Mesendoderm (in vitro differentiated cells): ENCODE measurements around the gene DNMT3A.

Experiments
- DNase-seq: peaks from one replicate; pipeline ENCODE4 v3.0.0; 2013
- H2AK5ac ChIP-seq: 2 replicates; pipeline ENCODE4 v1.6.1; 2013; ENCODE audit warnings: low read length, inconsistent platforms
- H2BK120ac ChIP-seq: 2 replicates; pipeline ENCODE4 v1.6.1; 2013; ENCODE audit warnings: low read depth, mild to moderate bottlenecking, low read length, moderate library complexity, mixed read lengths
- H2BK15ac ChIP-seq: replicated peaks from 2 replicates; pipeline ENCODE4 v1.6.1; 2013; ENCODE audit warnings: low read depth, mild to moderate bottlenecking, moderate library complexity
- H2BK5ac ChIP-seq: 2 replicates; pipeline ENCODE4 v1.6.1; 2013; ENCODE audit warnings: low read length, inconsistent platforms
- H3K18ac ChIP-seq: 2 replicates; pipeline ENCODE4 v1.6.1; 2013; ENCODE audit warnings: mild to moderate bottlenecking, low read length, mixed read lengths
- H3K23ac ChIP-seq: one replicate; pipeline ENCODE4 v1.6.1; 2013; ENCODE audit warnings: low read length
- H3K27ac ChIP-seq: 2 replicates; pipeline ENCODE4 v1.5.1; 2013; ENCODE audit warnings: low read depth, mild to moderate bottlenecking, inconsistent platforms, low read length, moderate library complexity
- H3K27me3 ChIP-seq: 2 replicates; pipeline ENCODE4 v1.6.1; 2013; ENCODE audit warnings: low read length, control low read depth, mild to moderate bottlenecking, inconsistent platforms; ENCODE audit not compliant: insufficient read depth, poor library complexity
- H3K36me3 ChIP-seq: 2 replicates; pipeline ENCODE4 v1.6.1; 2013; ENCODE audit warnings: low read length, inconsistent platforms; ENCODE audit not compliant: control insufficient read depth, insufficient read depth
- H3K4ac ChIP-seq: one replicate; pipeline ENCODE4 v1.6.1; 2013; ENCODE audit warnings: low read depth, mild to moderate bottlenecking, low read length, moderate library complexity
- H3K4me1 ChIP-seq: 2 replicates; pipeline ENCODE4 v1.6.1; 2013; ENCODE audit warnings: low read depth, low read length, inconsistent platforms; ENCODE audit not compliant: control insufficient read depth
- H3K4me2 ChIP-seq: 2 replicates; pipeline ENCODE4 v1.6.1; 2013; ENCODE audit warnings: low read length
- H3K4me3 ChIP-seq: 2 replicates; pipeline ENCODE4 v1.5.1; 2013; ENCODE audit warnings: mild to moderate bottlenecking, low read length
- H3K56ac ChIP-seq: one replicate; pipeline ENCODE4 v1.6.1; 2013; ENCODE audit warnings: low read length
- H3K79me1 ChIP-seq: 2 replicates; pipeline ENCODE4 v1.6.1; 2013; ENCODE audit warnings: low read length, inconsistent platforms
- H3K79me2 ChIP-seq: 2 replicates; pipeline ENCODE4 v1.6.1; 2013; ENCODE audit warnings: mild to moderate bottlenecking, low read length; ENCODE audit not compliant: control insufficient read depth, insufficient read depth
- H3K9ac ChIP-seq: 2 replicates; pipeline ENCODE4 v1.6.1; 2013; ENCODE audit warnings: low read length, inconsistent platforms
- H4K5ac ChIP-seq: one replicate; pipeline ENCODE4 v1.6.1; 2013; ENCODE audit warnings: low read length
- H4K8ac ChIP-seq: one replicate; pipeline ENCODE4 v1.6.1; 2013; ENCODE audit warnings: low read depth, mild to moderate bottlenecking, control low read depth, low read length, moderate library complexity
- WGBS: extraction: QIAGEN DNeasy Blood & Tissue Kit; methylation state at CpG from one replicate; pipeline ENCODE4 v1.1.7; 2013; ENCODE audit warnings: low lambda C conversion rate, missing lambda C conversion rate; ENCODE audit not compliant: insufficient coverage; ENCODE audit errors: extremely low coverage; 5-methylcytosine and 5-hydroxymethylcytosine counted together

The DNMT3A gene

DNA sequence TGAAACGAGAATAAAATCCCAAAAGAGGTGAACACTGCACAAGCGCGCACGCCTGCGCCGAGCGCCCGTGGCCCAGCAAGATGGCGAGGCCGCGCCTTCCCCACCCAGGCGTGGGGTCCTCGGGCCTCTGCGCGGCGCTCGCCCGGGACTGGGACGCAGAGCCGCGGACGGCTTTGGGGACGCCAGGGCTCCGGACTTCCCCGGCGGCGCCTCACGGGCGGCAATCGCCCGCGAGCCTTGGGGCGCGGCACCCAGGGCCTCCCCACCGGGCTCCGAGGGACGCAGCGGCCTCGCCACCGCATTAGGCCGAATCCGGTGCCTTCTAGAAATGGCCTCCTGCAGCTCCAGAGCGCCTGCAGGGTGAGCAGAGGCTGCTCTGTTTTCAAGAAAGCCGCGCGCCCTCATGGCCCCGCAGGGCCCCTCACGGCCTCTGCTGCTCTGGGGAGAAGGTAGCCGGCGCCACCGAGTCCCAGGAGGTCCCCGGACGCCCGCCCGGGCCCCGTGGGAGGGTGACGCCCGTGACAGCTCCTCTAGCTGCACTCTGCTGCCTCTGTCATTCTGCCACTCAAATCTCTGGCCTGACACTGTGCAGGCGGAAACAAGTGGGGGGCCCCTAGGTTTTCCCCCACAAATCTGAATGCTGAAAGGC is 137.4 kb downstream of the DNMT3A start:
- no peak overlapping the region for H2BK5ac ChIP-seq
- H3K18ac ChIP-seq, result peak overlapping the region; percentile 78
- peak overlapping the region; percentile 18 for H3K9ac ChIP-seq
- no peaks in the 10 kb centered on the region for H3K79me1 ChIP-seq
- H3K4me2 ChIP-seq, result no peak overlapping the region
- no peak overlapping the region for H2BK120ac ChIP-seq
- no peaks in the 10 kb centered on the region for H3K79me2 ChIP-seq
- H2BK15ac ChIP-seq, result peak overlapping the region; percentile 13
- H4K5ac ChIP-seq, result no peak overlapping the region
- no peak overlapping the region for H2AK5ac ChIP-seq
- no peak overlapping the region for H3K23ac ChIP-seq
- no peak overlapping the region for H3K27ac ChIP-seq
- no peak overlapping the region for H4K8ac ChIP-seq
- WGBS, result no CpG with 5 or more reads among the region's 59 CpGs
- H3K4me3 ChIP-seq, result no peak overlapping the region
- H3K4me1 ChIP-seq, result no peaks in the 10 kb centered on the region
- peak overlapping the region; percentile 63 for H3K4ac ChIP-seq
- H3K36me3 ChIP-seq, result no peaks in the 10 kb centered on the region
- H3K56ac ChIP-seq, result peak overlapping the region; percentile 80
- no peaks in the 10 kb centered on the region for H3K27me3 ChIP-seq
- peak; percentile 37 for DNase-seq

DNA sequence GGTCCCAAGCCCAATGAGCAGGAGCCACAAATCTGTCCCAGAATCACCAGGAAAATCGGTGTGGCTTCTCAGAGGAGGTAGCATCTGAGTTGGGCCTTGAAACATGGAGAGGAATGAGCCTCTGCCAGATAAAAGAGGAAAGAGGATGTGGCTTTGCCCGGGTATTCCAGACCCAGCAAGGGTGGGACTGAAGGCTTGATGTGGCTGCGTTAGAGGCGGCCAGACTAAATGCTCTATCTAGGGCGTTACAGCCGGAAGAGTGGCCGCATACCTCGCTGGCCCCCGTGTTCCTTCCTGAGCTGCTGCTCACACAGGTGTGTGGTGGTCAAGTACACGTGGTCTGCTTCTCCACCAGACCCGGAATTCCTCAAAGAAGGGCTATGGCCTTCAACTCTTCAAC is 139.4 kb downstream of the DNMT3A start:
- Histone ChIP-seq H3K79me2 (no peaks in the 10 kb centered on the region), H3K56ac (no peak overlapping the region), H3K4ac (no peak overlapping the region), H3K27me3 (no peaks in the 10 kb centered on the region), H3K18ac (no peak overlapping the region), H3K9ac (no peak overlapping the region), H3K4me2 (no peak overlapping the region), H2AK5ac (no peak overlapping the region), H3K79me1 (no peaks in the 10 kb centered on the region), H3K27ac (no peak overlapping the region), H3K23ac (no peak overlapping the region), H3K4me1 (no peaks in the 10 kb centered on the region), H2BK15ac (no peak overlapping the region), H3K36me3 (no peaks in the 10 kb centered on the region), H2BK120ac (no peak overlapping the region), H4K5ac (no peak overlapping the region), H4K8ac (no peak overlapping the region), H3K4me3 (no peak overlapping the region), H2BK5ac (no peak overlapping the region)
- no peak for DNase-seq
- no CpG with 5 or more reads among the region's 11 CpGs for WGBS

DNA sequence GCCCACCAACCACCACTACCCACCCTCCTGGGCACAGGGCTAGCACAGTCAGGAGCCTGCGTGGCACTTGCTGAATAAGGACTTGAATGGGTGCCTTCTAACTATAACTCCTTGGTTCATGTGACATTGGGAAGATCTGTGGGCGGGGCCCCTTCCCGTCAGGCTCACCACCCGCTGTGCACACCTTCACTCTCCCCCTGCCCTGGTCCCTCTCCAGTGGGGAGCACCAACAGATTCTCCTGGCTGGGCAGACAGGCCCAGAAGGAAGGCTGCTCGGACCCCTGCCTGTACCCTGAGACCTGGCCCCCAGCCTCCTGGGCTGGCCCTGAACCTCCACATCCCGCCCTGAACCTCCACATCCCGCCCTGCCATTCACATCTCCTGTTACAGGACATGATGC is 139.9 kb downstream of the DNMT3A start:
- H3K27ac ChIP-seq, result no peak overlapping the region
- H3K9ac ChIP-seq, result no peak overlapping the region
- no CpG with 5 or more reads among the region's 7 CpGs for WGBS
- H3K4me1 ChIP-seq, result no peaks in the 10 kb centered on the region
- H3K56ac ChIP-seq, result no peak overlapping the region
- no peak overlapping the region for H3K18ac ChIP-seq
- no peaks in the 10 kb centered on the region for H3K36me3 ChIP-seq
- H3K4me2 ChIP-seq, result no peak overlapping the region
- H4K8ac ChIP-seq, result no peak overlapping the region
- H2BK5ac ChIP-seq, result no peak overlapping the region
- H3K79me2 ChIP-seq, result no peaks in the 10 kb centered on the region
- no peak overlapping the region for H2BK120ac ChIP-seq
- no peak overlapping the region for H3K4ac ChIP-seq
- no peak overlapping the region for H2AK5ac ChIP-seq
- no peaks in the 10 kb centered on the region for H3K27me3 ChIP-seq
- no peak for DNase-seq
- H3K79me1 ChIP-seq, result no peaks in the 10 kb centered on the region
- H4K5ac ChIP-seq, result no peak overlapping the region
- no peak overlapping the region for H2BK15ac ChIP-seq
- no peak overlapping the region for H3K4me3 ChIP-seq
- H3K23ac ChIP-seq, result no peak overlapping the region

DNA sequence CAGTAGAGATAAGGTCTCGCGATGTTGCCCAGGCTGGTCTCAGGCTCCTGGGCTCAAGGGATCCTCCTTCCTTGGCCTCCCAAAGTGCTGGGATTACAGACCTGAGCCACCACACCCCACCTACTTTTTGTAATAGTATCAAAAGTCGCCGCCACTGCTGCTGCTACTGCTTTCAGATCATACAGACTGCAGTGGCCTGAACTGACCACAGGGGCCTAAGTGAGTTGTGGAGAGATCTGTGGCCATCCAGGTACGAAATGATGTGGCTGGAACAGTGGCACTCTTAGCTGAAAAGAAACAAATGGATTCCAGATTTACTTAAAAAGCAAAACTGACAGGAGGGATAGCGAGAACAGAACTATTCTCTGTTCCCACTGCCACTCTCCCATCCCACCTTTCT is 140.5 kb downstream of the DNMT3A start:
- DNase-seq, result peak; percentile 56
- H3K18ac ChIP-seq, result no peak overlapping the region
- H2BK120ac ChIP-seq, result no peak overlapping the region
- no peaks in the 10 kb centered on the region for H3K27me3 ChIP-seq
- no peaks in the 10 kb centered on the region for H3K79me1 ChIP-seq
- no peak overlapping the region for H3K9ac ChIP-seq
- no CpG with 5 or more reads among the region's 6 CpGs for WGBS
- H4K5ac ChIP-seq, result no peak overlapping the region
- no peak overlapping the region for H3K23ac ChIP-seq
- H3K4me1 ChIP-seq, result no peaks in the 10 kb centered on the region
- no peaks in the 10 kb centered on the region for H3K36me3 ChIP-seq
- H2BK5ac ChIP-seq, result no peak overlapping the region
- H3K79me2 ChIP-seq, result no peaks in the 10 kb centered on the region
- H3K27ac ChIP-seq, result no peak overlapping the region
- no peak overlapping the region for H3K56ac ChIP-seq
- no peak overlapping the region for H3K4ac ChIP-seq
- no peak overlapping the region for H2AK5ac ChIP-seq
- H4K8ac ChIP-seq, result no peak overlapping the region
- no peak overlapping the region for H2BK15ac ChIP-seq
- no peak overlapping the region for H3K4me2 ChIP-seq
- H3K4me3 ChIP-seq, result no peak overlapping the region

DNA sequence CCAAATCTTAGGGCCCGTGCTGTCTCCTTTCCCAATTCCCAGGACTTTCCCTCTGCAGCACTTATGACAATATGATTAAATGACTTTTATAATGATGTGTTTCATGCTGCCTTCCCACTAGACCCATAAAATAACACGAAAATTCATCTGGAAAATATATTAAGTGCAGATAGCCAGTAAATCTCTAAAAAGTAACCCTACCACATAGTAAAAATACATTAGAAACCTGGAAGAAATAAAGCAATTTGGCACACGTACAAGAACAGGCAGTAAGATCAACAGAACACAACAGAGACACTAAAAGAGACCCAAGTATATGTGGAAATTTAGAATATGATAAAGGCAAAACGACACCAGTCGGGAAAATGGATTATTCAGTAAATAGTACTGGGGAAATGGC is 143.1 kb downstream of the DNMT3A start:
- Histone ChIP-seq H4K8ac (no peak overlapping the region), H3K4me2 (no peak overlapping the region), H3K18ac (no peak overlapping the region), H3K9ac (no peak overlapping the region), H2BK120ac (no peak overlapping the region), H3K79me2 (no peaks in the 10 kb centered on the region), H3K4me1 (no peaks in the 10 kb centered on the region), H3K4me3 (no peak overlapping the region), H3K4ac (no peak overlapping the region), H2AK5ac (no peak overlapping the region), H3K79me1 (no peaks in the 10 kb centered on the region), H2BK15ac (no peak overlapping the region), H4K5ac (no peak overlapping the region), H3K36me3 (no peaks in the 10 kb centered on the region), H3K27ac (no peak overlapping the region), H3K27me3 (no peaks in the 10 kb centered on the region), H3K23ac (no peak overlapping the region), H3K56ac (no peak overlapping the region), H2BK5ac (no peak overlapping the region)
- no peak for DNase-seq
- no CpG with 5 or more reads among the region's 5 CpGs for WGBS

DNA sequence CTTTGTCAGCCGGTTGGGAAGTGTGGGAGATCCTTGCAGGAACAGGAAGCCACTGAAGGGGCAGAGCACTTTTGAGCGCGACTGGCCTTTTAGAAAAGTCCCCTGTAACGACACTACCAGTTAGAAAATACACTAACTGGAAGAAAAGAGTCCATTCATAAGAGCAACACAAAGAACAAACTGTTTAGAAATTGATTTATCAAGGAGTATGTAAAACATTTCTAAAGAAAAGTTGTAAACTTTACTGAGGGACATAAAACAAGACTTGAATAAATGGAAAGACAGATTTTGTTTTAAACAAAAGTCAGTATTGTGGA is 143.6 kb downstream of the DNMT3A start:
- no peak overlapping the region for H4K8ac ChIP-seq
- no peak overlapping the region for H3K9ac ChIP-seq
- H3K23ac ChIP-seq, result no peak overlapping the region
- no peak overlapping the region for H2BK120ac ChIP-seq
- H3K36me3 ChIP-seq, result no peaks in the 10 kb centered on the region
- no peak overlapping the region for H3K18ac ChIP-seq
- H3K79me1 ChIP-seq, result no peaks in the 10 kb centered on the region
- no peak overlapping the region for H3K56ac ChIP-seq
- no peak overlapping the region for H4K5ac ChIP-seq
- no peak overlapping the region for H3K4ac ChIP-seq
- no peak overlapping the region for H3K4me3 ChIP-seq
- H3K79me2 ChIP-seq, result no peaks in the 10 kb centered on the region
- H3K4me2 ChIP-seq, result no peak overlapping the region
- no peaks in the 10 kb centered on the region for H3K4me1 ChIP-seq
- DNase-seq, result no peak
- WGBS, result no CpG with 5 or more reads among the region's 4 CpGs
- H2AK5ac ChIP-seq, result no peak overlapping the region
- H3K27me3 ChIP-seq, result no peaks in the 10 kb centered on the region
- no peak overlapping the region for H3K27ac ChIP-seq
- no peak overlapping the region for H2BK5ac ChIP-seq
- no peak overlapping the region for H2BK15ac ChIP-seq
